GM23338 (cell line): ENCODE measurements around the gene ZNF438.

Experiments used
- CREB1 ChIP-seq: fragments of 250-450 bp; sonication (Bioruptor Pico); IDR thresholded peaks from 2 replicates; pipeline ENCODE4 v1.5.0; 2020; ENCODE audit warnings: low read depth, mild to moderate bottlenecking, moderate library complexity
- CTCF ChIP-seq, 2 experiments: fragments of 200-600 bp in 1 of 2; sonication (generic) in 1 of 2; conservative IDR thresholded peaks; 2 replicates each; pipeline versions ENCODE4 v1.5.1 to v1.6.1; 2016 to 2017; ENCODE audit warnings: antibody characterized with exemption in 2 of 2, low read depth in 2 of 2, mild to moderate bottlenecking in 2 of 2, moderate library complexity in 1 of 2
- EZH2 ChIP-seq: fragments of 200-600 bp; sonication (generic); IDR thresholded peaks from one replicate; pipeline ENCODE4 v1.8.0; 2017; ENCODE audit warnings: antibody characterized with exemption, mild to moderate bottlenecking, low read depth; ENCODE audit not compliant: unreplicated experiment
- EZH2phosphoT487 ChIP-seq: fragments of 200-600 bp; sonication (generic); IDR thresholded peaks from one replicate; pipeline ENCODE4 v1.8.1; 2018; ENCODE audit warnings: antibody characterized with exemption; ENCODE audit not compliant: unreplicated experiment
- JUNB ChIP-seq: IDR thresholded peaks from one replicate; pipeline ENCODE4 v1.6.1; 2016; ENCODE audit warnings: antibody characterized with exemption; ENCODE audit not compliant: unreplicated experiment
- NANOG ChIP-seq: IDR thresholded peaks from 2 replicates; pipeline ENCODE4 v1.6.1; 2016; ENCODE audit warnings: antibody characterized with exemption, borderline replicate concordance
- POLR2AphosphoS5 ChIP-seq: IDR thresholded peaks from 2 replicates; pipeline ENCODE4 v1.6.1; 2016; ENCODE audit warnings: antibody characterized with exemption, low read depth
- REST ChIP-seq: IDR thresholded peaks from one replicate; pipeline ENCODE4 v1.6.1; 2018; ENCODE audit warnings: antibody characterized with exemption; ENCODE audit not compliant: unreplicated experiment
- STAT1 ChIP-seq: IDR thresholded peaks from one replicate; pipeline ENCODE4 v1.6.1; 2016; ENCODE audit warnings: antibody characterized with exemption; ENCODE audit not compliant: unreplicated experiment
- ZNF114 ChIP-seq: fragments of 250-450 bp; sonication (Bioruptor Pico); IDR thresholded peaks from 2 replicates; pipeline ENCODE4 v1.5.0; 2020; ENCODE audit warnings: mild to moderate bottlenecking, moderate library complexity
- ZNF331 ChIP-seq: fragments of 250-450 bp; sonication (Bioruptor Pico); IDR thresholded peaks from 2 replicates; pipeline ENCODE4 v1.5.0; 2020; ENCODE audit warnings: low read depth, mild to moderate bottlenecking, moderate library complexity
- ZNF462 ChIP-seq: fragments of 250-450 bp; sonication (Bioruptor Pico); IDR thresholded peaks from 2 replicates; pipeline ENCODE4 v1.5.0; 2020; ENCODE audit warnings: mild to moderate bottlenecking, moderate library complexity
- TF ChIP-seq, protein P1 (sequence below): IDR thresholded peaks from 2 replicates; pipeline ENCODE4 v1.6.1; 2016; ENCODE audit warnings: antibody characterized with exemption

DNA sequence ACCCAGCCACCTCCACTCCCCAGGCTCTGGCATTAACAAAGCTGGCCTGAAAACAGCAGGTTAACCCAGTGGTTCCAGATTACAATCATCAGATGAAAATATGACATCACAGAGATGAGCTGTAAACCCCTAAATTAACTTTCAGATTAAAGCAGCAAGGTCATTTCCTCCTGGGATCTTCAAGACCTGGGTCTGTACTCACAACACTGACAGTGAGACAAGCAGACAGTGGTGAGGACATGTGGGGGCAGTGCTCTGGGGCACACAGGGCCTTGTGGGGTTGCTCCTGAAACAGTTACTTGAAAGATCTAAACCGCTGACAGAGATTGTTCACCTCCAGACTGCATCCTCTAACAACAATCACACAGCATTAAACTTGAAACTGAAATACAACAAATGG lies 134.1 kb downstream of the ZNF438 start:
- TF ChIP-seq POLR2AphosphoS5 (no peak), CTCF (conservative IDR thresholded peaks at IDR 0.05; ENCODE audit: low read depth in 2 of 2) (no peak), EZH2phosphoT487 (no peak), JUNB (no peak), STAT1 (no peak), CREB1 (no peak), REST (no peak), EZH2 (no peak), NANOG (no peak), ZNF114 (CRISPR knock-in tag) (no peak), ZNF331 (no peak), ZNF462 (CRISPR knock-in tag) (no peak)
- TF ChIP-seq, protein P1, sequence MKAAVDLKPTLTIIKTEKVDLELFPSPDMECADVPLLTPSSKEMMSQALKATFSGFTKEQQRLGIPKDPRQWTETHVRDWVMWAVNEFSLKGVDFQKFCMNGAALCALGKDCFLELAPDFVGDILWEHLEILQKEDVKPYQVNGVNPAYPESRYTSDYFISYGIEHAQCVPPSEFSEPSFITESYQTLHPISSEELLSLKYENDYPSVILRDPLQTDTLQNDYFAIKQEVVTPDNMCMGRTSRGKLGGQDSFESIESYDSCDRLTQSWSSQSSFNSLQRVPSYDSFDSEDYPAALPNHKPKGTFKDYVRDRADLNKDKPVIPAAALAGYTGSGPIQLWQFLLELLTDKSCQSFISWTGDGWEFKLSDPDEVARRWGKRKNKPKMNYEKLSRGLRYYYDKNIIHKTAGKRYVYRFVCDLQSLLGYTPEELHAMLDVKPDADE: no peak
